SU-DHL-6 (cell line): ENCODE results near the gene PPP1R2.

Experiments
- H2AFZ ChIP-seq: fragments of 200-600 bp; sonication (generic); 2 replicates; pipeline ENCODE4 v1.6.1; 2014; ENCODE audit warnings: low read depth, mild to moderate bottlenecking, moderate library complexity, mixed read lengths, antibody characterized with exemption, low read length; ENCODE audit not compliant: severe bottlenecking
- H3F3A ChIP-seq: fragments of 200-600 bp; shearing (Covaris generic); 2 replicates; pipeline ENCODE4 v1.6.0; 2016; ENCODE audit warnings: antibody characterized with exemption, mild to moderate bottlenecking; ENCODE audit not compliant: insufficient read depth
- H3K27ac ChIP-seq: fragments of 200-600 bp; sonication (generic); 2 replicates; pipeline ENCODE4 v1.5.1; 2016; ENCODE audit warnings: low read depth, mild to moderate bottlenecking, low read length, moderate library complexity, mixed read lengths
- H3K27me3 ChIP-seq: fragments of 200-600 bp; sonication (generic), shearing (Covaris generic); 2 replicates; pipeline ENCODE4 v1.6.0; 2014; ENCODE audit warnings: mild to moderate bottlenecking, low read length
- H3K36me3 ChIP-seq: fragments of 200-600 bp; sonication (generic); 2 replicates; pipeline ENCODE4 v1.6.1; 2014; ENCODE audit warnings: mild to moderate bottlenecking, low read length, mixed read lengths
- H3K4me2 ChIP-seq: fragments of 300-600, 200-600 bp; shearing (Covaris generic), sonication (generic); 2 replicates; pipeline ENCODE4 v1.6.0; 2014; ENCODE audit warnings: low read length, low read depth, mild to moderate bottlenecking; ENCODE audit not compliant: poor library complexity, severe bottlenecking
- H3K4me3 ChIP-seq: fragments of 200-600 bp; sonication (generic); 2 replicates; pipeline ENCODE4 v1.5.1; 2014; ENCODE audit warnings: antibody characterized with exemption, low read length, mild to moderate bottlenecking, mixed read lengths; ENCODE audit not compliant: insufficient read depth, poor library complexity, severe bottlenecking
- H3K79me2 ChIP-seq: fragments of 200-600 bp; sonication (generic); 2 replicates; pipeline ENCODE4 v1.6.1; 2014; ENCODE audit warnings: mild to moderate bottlenecking, low read length, moderate library complexity; ENCODE audit not compliant: insufficient read depth
- H3K9ac ChIP-seq: fragments of 200-600 bp; sonication (generic); 2 replicates; pipeline ENCODE4 v1.7.0; 2014; ENCODE audit warnings: mild to moderate bottlenecking, low read length
- H3K9me2 ChIP-seq: fragments of 200-600 bp; sonication (generic); replicated peaks from 2 replicates; pipeline ENCODE4 v1.6.1; 2014; ENCODE audit warnings: low read length; ENCODE audit not compliant: insufficient read depth
- H3K9me3 ChIP-seq: fragments of 200-600 bp; sonication (generic); 2 replicates; pipeline ENCODE4 v1.6.1; 2014; ENCODE audit warnings: low read length, mixed read lengths; ENCODE audit not compliant: insufficient read depth
- H4K20me1 ChIP-seq: fragments of 200-600 bp; sonication (generic); 2 replicates; pipeline ENCODE4 v1.6.1; 2014; ENCODE audit warnings: low read depth, mild to moderate bottlenecking, antibody characterized with exemption, low read length, moderate library complexity, mixed read lengths
- CTCF ChIP-seq: fragments of 200-600 bp; sonication (generic); IDR thresholded peaks from one replicate; pipeline ENCODE4 v1.5.1; 2017; ENCODE audit warnings: antibody characterized with exemption, mild to moderate bottlenecking, low read length, moderate library complexity; ENCODE audit not compliant: insufficient read depth, poor library complexity, severe bottlenecking
- EZH2phosphoT487 ChIP-seq: fragments of 200-600 bp; sonication (generic), shearing (Covaris generic); conservative IDR thresholded peaks from 2 replicates; pipeline ENCODE4 v1.6.1; 2018; ENCODE audit warnings: mild to moderate bottlenecking, antibody characterized with exemption, low read length, moderate library complexity, mixed read lengths

Gene PPP1R2

DNA sequence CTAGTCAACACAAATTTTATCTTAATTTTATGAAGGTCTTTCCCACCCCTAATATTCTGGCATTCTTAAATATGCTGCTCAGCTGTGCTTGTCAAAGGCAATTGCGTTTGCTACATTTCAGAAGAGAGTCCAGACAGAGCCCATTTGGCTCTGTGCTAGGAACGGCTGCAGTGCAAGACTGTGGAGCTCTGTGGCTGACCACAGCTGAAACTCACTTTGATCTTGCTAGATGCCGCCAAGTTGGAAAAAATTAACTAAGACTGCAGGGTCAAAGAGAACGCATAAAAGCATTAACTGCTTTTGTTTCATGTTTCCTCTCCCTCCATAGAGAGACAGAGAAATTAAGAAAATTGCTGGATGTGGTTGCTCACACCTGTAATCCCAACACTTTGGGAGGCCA is 7.6 kb upstream of the PPP1R2 start:
- no peak overlapping the region for H3K27ac ChIP-seq
- H3K9me3 ChIP-seq, result no peaks in the 10 kb centered on the region
- no peaks in the 10 kb centered on the region for H4K20me1 ChIP-seq
- H3K4me3 ChIP-seq, result no peak overlapping the region
- TF ChIP-seq EZH2phosphoT487 (no peak), CTCF (no peak)
- H3K9ac ChIP-seq, result no peak overlapping the region
- H3K27me3 ChIP-seq, result no peaks in the 10 kb centered on the region
- no peaks in the 10 kb centered on the region for H3K79me2 ChIP-seq
- no peaks in the 10 kb centered on the region for H3K9me2 ChIP-seq
- no peaks in the 10 kb centered on the region for H3K36me3 ChIP-seq
- H3F3A ChIP-seq, result no peaks in the 10 kb centered on the region
- peak overlapping the region; percentile 18 for H3K4me2 ChIP-seq
- peak overlapping the region; percentile 65 for H2AFZ ChIP-seq

GRCh38 chr3:195549931-195550519 is 6.9 kb upstream of the PPP1R2 start:
- H3K27ac ChIP-seq, result no peak overlapping the region
- H3K4me2 ChIP-seq, result peak overlapping the region; percentile 18
- no peaks in the 10 kb centered on the region for H3K79me2 ChIP-seq
- H3K27me3 ChIP-seq, result no peaks in the 10 kb centered on the region
- no peak overlapping the region for H3K9ac ChIP-seq
- H4K20me1 ChIP-seq, result no peaks in the 10 kb centered on the region
- no peak overlapping the region for H3K4me3 ChIP-seq
- no peaks in the 10 kb centered on the region for H3K36me3 ChIP-seq
- no peaks in the 10 kb centered on the region for H3K9me3 ChIP-seq
- H3F3A ChIP-seq, result no peaks in the 10 kb centered on the region
- TF ChIP-seq CTCF (no peak), EZH2phosphoT487 (no peak)
- H3K9me2 ChIP-seq, result no peaks in the 10 kb centered on the region
- peak overlapping the region; percentile 65 for H2AFZ ChIP-seq

DNA sequence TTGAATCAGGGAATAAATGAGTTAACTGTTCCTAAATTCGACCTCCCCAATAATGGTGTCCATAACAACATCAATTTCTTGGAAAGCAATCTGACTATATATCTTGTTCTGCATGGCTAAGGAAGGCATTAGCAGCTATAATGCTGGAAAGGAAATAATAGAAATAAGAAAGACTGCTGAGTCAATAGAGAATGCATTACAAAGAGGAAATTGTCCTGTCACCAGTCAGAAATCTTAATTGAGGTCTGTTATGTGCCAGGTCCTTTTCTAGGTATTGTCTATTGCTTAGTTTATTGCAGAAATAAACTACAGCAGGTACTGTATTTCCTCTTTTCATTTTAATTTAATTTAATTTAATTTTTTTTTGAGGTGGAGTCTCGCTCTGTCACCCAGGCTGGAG is 5.9 kb upstream of the PPP1R2 start:
- no peak overlapping the region for H3K4me3 ChIP-seq
- no peaks in the 10 kb centered on the region for H4K20me1 ChIP-seq
- no peak overlapping the region for H3K27ac ChIP-seq
- H3F3A ChIP-seq, result no peaks in the 10 kb centered on the region
- H3K27me3 ChIP-seq, result no peaks in the 10 kb centered on the region
- H3K9me3 ChIP-seq, result no peaks in the 10 kb centered on the region
- TF ChIP-seq EZH2phosphoT487 (no peak), CTCF (no peak)
- no peak overlapping the region for H3K4me2 ChIP-seq
- no peak overlapping the region for H2AFZ ChIP-seq
- H3K9me2 ChIP-seq, result no peaks in the 10 kb centered on the region
- no peaks in the 10 kb centered on the region for H3K36me3 ChIP-seq
- no peak overlapping the region for H3K9ac ChIP-seq
- H3K79me2 ChIP-seq, result no peaks in the 10 kb centered on the region

DNA sequence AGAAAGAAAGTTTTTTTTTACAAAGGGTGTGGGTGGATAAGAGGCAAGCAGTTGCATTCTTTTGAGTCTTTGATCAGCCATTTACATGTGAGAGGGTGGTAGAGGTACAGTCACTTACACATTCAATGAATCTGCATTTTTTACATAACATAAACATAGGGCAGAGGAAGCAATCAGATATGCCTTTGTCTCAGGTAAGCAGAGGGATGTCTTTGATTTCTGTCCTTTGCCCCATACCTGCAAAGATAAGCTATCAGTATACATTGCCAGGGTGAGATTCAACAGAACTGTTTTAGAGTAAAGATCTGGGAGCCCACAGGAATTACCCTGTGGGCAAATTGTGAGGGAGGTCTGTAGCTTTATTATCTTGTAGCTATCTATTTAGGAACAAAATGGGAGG is 5.4 kb upstream of the PPP1R2 start:
- Histone ChIP-seq H3F3A (no peaks in the 10 kb centered on the region), H2AFZ (no peak overlapping the region), H4K20me1 (no peaks in the 10 kb centered on the region), H3K27me3 (no peaks in the 10 kb centered on the region), H3K9me2 (no peaks in the 10 kb centered on the region), H3K27ac (no peak overlapping the region), H3K9ac (no peak overlapping the region), H3K9me3 (no peaks in the 10 kb centered on the region), H3K4me2 (no peak overlapping the region), H3K4me3 (no peak overlapping the region), H3K36me3 (no peaks in the 10 kb centered on the region), H3K79me2 (no peaks in the 10 kb centered on the region)
- TF ChIP-seq CTCF (no peak), EZH2phosphoT487 (no peak)
